Skeletal muscle cell (primary cell): ENCODE measurements around the gene PSTPIP1.
"Not testable (repeated sequence)": the region's sequence is repeated elsewhere in the genome, so short reads cannot be mapped to it uniquely, and the experiment has no call there.

ENCODE experiments used
- DNase-seq: peaks from one replicate; pipeline ENCODE4 v3.0.0-alpha.2; 2010; ENCODE audit warnings: low read depth
- H3K4me3 ChIP-seq: 2 replicates; pipeline ENCODE4 v1.5.1; 2011; ENCODE audit warnings: low read depth, mild to moderate bottlenecking, control low read depth, low read length, moderate library complexity

The PSTPIP1 gene

DNA sequence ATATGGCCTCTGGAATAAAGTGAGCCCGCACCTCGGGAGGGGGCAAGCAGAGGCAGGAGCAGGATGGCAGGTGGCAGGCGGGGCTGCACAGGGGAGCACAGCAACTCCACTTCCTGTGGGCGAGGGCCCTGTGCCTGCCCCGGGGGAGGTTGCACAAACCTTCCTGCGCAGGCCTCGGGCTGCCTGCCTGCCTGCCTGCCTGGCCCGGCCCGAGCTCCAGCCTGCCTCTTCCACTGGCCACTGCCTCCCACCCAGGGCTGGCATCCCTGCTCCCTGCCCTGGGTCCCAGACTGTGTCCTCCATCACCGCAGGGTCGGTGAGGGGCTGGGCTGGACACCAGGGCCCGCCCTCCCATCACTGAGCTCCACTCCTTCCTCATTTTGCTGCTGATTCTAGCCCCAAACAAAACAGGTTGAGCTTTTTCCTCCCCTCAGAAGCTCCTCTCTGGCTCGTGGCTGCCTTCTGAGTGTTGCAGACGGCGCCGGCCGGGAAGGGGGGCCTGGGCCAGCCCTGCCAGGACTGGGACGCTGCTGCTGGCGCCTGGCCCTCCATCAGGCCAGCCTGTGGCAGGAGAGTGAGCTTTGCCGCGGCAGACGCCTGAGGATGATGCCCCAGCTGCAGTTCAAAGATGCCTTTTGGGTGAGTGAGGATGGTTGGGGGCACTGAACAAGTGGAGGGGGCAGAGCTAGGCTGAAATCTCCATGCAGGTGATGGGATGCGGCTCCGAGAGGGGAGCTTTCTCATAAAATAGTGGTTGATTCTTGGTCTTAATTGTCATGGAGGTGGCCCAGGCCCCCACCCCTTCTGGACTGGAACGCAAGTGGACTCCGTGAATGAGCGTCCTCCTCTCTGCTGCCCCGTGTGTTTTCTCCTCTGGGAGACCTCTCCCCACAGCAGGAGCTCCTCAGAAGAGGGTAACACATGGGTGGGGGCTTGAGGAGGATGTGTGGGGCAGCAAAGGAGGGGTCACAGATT, at the start of gene PSTPIP1:
Gene PSTPIP1 (plus strand): TSS at position 156 of the 975 bp plus-strand sequence. CDS start 448 bp downstream, at position 604.
- H3K4me3 ChIP-seq, result no peak within 1 kb of the TSS
- DNase-seq, result no peak

DNA sequence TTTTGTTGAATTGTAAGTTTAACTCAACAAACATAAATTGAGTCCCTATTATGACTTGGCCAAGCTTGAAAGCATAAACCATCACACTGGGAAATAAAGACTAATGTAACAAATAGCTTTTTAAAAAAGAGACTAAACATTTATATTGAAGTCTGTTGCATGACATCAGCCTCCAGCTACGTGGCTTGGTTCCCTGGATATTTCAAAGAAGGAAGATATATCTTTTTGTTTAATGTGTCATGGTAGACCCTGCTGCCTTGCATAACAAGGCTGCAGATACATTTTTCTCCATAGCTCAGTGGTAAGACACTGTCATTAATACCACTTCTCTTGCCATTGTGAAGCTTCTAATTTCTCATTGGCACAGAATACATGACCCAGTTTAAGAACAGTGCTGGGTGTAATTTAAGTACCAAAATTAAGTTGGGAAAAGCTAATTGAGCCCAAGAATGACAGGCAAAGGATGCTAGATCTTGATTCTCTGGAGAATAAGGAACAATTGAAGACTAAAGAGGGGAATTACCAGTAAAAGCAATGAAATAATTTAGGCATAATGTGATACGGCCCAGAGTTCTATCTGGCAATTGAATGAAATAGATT, 49.3 kb upstream of the PSTPIP1 start:
- no peak overlapping the region for H3K4me3 ChIP-seq
- DNase-seq, result no peak

DNA sequence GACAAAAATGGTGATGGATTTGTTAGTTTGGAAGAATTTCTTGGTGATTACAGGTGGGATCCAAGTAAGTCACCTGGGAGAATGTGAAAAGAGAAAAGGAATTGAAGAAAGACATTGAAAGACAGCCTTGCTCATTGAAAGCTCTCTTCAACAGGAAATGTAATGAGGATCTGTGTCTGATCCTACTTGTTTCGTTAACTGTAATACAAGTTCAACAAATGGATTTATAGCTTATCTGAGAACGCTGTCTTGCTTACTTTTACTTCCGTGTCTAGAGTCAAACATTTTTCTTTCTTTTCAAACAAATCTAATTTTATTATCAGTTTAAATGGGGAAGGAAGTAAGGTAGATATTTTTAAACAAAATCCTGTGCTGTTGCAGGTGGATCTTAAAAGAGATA, 47.5 kb upstream of the PSTPIP1 start:
- no peak overlapping the region for H3K4me3 ChIP-seq
- DNase-seq, result no peak

DNA sequence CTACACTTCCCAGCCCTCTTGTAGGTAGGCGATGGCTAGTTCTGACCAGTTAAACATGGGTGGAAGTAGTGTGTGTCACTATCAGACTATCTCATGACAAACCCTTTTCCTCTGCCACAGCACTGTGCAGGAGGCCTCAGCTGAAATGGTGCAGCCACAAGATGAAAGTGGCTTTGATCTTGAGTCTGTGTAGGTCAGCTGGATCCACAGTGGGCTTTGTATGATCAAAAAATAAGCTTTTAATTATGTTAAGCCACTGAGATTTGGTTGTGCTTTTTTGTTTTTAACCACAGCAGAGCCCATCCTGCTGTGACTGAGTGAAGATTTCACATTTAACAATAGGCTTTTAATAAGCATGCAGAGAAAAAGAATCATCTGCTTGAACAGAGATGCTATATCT, 43.7 kb upstream of the PSTPIP1 start:
- no peak for DNase-seq
- no peak overlapping the region for H3K4me3 ChIP-seq

DNA sequence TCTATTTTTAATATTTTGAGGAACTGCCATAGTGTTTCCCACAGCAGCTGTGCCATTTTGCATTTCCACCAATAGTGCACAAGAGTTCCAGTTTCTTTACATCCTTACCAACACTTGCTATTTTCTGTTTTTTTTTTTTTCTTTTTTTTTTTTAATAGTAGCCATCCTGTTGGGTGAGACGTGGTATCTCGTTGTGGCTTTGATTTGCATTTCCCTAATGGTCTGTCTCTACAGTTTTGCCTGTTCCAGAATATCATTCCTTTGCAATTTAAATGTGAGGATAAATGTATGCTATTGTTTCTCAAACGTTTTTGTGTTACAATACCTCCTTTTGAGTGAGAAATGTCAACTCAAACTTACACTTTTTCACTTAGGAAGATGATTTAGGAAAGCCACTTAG, 41.0 kb upstream of the PSTPIP1 start:
- no peak for DNase-seq
- no peak overlapping the region for H3K4me3 ChIP-seq

DNA sequence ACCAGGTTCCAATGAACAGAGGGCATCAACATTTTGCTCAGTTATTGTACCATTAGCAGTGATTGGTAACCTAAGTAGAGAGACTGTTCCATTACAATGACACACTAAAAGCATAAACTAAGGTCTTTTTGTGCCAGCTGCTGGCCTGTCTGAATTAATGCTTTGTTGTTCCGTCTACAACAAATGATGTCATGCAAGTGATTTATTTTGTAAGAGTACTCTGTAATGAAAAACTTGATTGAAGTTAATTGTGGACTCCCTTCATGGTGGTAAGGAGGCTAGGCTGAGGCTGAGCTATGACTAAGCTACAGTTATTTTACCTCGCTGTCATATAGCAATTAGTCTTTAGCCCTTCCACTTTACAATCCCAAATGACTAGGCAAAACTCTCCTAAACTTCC, 40.2 kb upstream of the PSTPIP1 start:
- no peak for DNase-seq
- no peak overlapping the region for H3K4me3 ChIP-seq

DNA sequence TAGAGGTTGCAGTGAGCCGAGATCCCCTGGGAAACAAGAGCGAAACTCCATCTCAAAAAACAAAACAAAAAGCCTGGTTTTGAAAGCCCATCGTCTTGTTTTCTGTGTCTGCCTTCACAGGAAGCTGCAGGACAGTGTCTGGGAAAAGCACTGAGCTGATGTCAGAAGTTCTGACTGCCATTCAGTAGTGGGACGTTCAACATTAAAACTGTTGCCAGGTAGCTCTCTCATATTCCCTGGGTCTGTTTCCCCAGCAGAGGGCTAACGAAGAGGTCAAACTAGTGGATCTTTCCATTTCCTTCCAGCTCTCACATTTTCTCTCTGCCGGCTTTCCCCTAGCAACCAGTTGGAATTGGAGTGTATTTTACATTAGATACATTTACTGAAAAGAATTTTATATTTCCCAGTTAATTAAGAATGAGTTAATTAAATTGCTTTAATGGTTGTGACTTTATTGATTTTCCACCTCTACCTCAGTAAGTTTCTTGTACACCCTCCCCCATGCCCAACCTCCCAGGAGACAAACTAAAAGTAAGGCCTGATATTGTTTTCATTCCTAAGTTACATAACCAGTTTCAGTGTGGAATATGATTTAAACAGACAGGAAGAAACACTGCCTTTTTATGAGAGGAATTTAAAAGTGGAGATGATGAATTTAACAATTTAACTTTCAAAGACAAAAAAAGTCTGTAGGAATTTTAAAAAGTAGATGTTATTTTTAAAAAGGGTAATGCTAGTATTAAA, 33.5 kb upstream of the PSTPIP1 start:
- no peak overlapping the region for H3K4me3 ChIP-seq
- no peak for DNase-seq

DNA sequence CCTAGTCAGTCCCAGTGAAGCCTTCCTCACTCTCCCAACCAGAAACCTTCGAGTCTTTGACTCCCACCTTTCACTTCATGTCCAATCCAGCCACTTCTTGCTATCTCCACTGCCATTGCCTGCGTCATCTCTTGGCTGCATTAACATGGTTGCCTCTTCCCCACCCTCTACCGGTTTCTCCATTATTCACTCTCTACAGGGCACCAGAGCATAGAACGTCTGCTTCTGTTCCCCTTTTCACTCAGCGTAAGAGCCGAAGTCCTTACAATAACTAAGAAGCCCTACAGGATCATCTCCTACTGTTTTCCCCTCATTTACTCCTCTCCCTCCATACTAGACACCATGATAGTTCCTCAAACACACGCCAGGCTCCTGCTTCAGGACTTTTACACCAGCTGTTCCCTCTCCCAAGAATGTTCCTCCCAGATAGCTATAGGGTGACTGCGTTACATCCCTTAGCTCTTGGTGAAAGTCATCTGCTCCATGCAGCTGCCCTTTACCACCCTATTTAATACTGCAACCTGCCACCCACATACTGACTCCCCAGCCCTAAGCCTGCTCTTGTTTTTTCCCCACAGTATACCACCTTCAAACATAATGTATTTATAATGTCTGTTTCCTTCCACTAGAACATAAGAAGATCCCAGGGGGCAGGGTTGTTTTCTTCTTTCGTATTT, 32.5 kb upstream of the PSTPIP1 start:
- H3K4me3 ChIP-seq, result no peak overlapping the region
- no peak for DNase-seq

DNA sequence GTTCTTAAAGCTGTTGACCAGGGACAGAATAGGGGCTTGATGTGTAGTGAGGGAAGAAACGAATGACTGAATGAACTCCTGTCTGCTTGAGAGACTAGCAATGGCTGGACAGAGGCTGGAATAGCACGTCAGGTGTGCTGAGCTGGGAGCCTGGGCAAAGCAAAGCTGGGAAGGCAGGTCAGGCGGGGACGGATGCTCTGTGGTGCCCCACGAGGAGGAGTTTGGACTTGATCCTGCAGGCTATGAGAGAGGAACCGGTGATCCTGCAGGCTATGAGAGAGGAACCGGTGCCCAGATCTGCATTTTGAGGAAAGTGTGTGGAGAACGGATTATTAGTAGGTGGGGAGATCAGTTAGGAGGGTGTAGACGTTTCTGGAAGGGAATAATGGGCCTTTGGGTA, 31.3 kb upstream of the PSTPIP1 start:
- DNase-seq, result no peak
- H3K4me3 ChIP-seq, result no peak overlapping the region

DNA sequence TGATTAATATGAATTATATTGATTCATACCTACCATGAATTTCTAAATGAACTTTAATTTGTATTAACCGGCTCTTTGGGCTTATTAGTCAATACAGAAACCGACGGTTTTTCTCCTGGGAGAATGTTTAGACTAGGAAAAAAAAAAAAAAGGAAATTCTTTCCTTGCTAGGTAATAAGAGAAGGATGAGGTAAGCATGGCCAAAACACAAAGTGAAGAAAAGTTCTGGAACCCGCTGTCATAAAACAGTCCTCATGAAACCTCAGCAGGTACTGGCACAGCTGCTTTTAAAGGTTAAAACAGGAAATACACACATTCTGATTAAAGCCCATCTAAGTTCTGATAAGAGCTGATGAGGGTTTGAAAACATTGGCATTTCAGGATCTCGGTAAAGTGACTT, 30.8 kb upstream of the PSTPIP1 start:
- DNase-seq, result no peak
- H3K4me3 ChIP-seq, result no peak overlapping the region

DNA sequence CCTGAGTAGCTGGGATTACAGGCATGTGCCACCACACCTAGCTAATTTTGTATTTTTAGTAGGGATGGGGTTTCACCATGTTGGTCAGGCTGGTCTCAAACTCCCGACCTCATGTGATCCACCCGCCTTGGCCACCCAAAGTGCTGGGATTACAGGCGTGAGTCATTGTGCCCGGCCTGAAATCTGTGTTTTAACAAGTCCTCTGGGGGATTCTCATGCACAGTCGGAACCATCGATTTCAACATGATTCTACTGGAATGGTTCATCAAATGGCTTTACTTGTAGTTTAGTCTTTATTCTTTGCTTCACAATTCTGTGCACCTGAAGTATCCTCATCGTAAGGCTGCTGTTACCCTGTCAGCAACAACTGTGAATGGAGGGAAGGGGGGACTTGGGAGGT, 28.9 kb upstream of the PSTPIP1 start:
- DNase-seq, result peak; percentile 49
- not testable (repeated sequence) for H3K4me3 ChIP-seq

DNA sequence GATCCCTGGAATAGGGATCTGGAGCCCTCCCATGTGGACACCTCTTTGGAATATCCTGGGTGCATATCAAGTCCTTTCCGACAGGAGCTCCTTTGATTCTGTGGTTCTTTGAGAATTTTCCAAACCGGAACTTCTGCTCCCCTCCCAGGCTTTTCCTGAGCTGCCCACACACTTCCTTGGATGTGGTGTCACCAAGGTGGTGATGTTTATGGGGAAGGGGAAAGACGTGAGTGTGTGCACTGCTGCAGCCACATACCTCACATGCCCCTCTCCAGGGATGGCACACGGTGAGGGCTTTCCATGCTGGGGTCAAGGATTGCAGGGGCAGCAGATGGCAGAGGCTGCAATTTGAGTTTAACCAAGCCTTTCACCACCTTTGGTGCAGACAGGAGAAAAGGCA, 27.9 kb upstream of the PSTPIP1 start:
- no peak for DNase-seq
- no peak overlapping the region for H3K4me3 ChIP-seq

DNA sequence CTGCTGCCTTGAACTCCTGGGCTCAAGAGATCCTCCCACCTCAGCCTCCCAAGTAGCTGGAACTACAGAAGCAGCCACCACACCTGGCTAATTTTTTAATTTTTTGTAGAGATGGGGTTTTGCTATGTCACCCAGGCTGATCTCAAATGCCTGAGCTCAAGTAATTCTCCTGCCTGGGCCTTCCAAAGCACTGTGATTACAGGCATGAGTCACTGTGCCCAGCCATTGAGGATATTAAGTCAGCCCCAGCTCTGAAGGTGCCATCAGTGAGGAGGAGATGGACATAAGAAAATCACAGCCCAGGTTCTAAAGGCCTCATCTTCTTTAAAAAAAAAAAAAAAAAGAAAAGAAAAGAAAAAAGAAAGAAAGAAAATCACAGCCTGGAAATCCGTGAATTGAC, 26.6 kb upstream of the PSTPIP1 start:
- no peak overlapping the region for H3K4me3 ChIP-seq
- DNase-seq, result peak; percentile 6

DNA sequence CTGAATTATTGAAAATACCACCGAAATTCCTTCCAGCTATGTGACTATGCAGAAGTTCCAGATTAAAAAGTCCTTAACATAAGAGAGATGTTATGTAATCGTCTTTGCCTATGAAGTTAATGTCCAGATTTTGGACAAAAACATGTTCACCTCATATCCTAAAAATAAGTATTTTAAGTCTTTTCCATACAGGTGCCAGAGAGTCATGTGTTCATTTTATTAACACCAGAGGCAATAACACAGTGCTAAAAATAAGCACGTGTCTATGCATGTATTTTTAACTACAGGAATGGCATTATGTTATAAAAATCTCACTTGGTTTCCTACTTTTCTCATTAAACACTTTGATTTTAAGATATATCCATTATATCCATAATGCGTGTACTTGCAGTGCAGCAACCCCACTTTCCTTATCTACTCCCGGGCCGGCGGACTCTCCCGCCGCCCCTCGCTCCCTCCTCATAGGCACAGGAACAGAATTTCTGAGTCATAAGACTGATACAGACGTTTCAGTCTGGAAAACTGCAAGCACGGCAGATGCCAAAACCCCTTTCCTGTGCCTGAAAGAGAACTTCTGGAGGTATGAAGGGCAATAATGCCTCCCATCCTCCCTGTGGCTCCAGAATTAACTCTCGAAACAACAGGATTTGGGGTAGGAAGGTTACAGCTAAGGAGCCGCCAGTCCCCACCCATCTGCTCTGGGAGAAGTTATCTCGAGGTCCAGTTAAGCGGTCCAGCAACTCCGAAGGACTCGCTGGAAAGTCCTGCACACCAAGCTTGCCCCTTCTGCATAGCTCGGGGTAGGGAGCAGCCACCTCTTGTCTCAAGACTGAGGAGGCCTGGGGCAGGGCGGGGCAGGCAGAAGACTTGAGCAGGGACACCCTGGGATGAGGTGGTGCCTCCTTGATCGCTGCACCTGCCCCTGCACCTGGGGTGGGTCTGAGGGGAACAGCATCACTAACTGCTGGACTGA, 22.3 kb upstream of the PSTPIP1 start:
- no peak for DNase-seq
- no peak overlapping the region for H3K4me3 ChIP-seq

DNA sequence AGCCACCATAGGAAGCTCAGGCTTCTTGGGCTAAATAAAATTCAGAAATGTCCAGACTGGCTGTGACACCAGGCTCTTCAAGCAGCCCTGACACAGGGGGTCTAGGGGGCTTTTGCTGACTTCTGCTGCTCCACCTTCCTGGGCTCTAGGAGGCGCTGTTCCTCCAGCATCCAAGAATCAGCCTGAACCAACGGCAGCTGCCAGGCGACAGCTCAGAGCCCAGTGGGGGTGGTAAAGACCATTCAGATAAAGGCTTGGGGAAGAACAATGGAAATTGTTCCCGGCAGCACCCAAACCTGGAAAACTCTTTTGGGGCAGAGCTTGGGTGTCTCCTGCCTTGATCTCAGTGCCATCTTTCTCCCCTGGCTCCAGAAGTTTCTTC, 21.6 kb upstream of the PSTPIP1 start:
- no peak overlapping the region for H3K4me3 ChIP-seq

DNA sequence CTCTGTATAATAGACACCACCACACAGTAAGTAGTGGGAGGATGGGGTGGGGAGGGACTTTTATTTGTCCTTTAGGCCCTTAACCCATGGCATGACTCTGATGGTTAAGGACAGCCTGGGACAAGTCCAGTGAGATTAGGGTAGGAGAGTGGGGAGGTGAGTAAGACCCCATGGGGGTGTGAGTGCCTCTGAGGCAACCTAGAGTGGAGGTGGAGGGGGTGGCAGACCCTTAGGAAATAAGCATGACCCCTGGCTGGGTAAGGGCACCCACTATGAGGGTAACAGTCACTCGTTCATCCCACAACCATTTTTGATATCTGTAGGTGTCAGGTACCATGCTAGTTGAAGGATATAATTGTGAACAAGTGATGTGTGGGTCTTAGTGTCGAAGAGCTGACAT, 21.0 kb upstream of the PSTPIP1 start:
- DNase-seq, result no peak
- no peak overlapping the region for H3K4me3 ChIP-seq

More for the DNA sequence above, 21.6 kb upstream of the PSTPIP1 start:
- no peak for DNase-seq

DNA sequence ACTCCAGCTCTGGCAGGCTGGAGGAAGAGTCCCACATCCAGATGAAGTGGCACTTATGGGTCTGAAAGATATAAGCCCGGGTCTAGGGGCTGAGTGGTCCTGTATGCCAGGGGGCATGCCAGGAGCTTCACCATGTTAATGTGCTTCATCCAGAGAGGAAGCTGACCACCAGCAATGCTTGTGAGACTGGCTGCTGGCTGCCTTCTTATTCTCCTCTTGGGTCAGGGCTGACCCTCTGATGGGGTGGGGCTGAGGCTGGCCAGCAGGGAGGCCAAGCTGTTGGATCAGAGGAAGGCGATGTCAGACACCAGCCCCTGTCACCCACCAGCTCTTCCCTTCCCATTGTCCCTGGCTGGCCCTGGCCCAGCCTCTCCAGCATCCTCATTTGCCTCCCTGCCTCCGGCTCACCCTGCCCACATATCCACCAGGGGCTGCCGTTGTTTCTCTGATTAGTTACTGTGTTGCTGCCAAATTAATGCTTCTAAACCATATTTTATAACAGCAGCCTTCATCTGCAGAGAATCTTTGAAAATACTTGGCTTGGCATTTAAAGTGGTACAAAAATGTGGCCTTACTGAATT, 20.4 kb upstream of the PSTPIP1 start:
- H3K4me3 ChIP-seq, result no peak overlapping the region
- no peak for DNase-seq

DNA sequence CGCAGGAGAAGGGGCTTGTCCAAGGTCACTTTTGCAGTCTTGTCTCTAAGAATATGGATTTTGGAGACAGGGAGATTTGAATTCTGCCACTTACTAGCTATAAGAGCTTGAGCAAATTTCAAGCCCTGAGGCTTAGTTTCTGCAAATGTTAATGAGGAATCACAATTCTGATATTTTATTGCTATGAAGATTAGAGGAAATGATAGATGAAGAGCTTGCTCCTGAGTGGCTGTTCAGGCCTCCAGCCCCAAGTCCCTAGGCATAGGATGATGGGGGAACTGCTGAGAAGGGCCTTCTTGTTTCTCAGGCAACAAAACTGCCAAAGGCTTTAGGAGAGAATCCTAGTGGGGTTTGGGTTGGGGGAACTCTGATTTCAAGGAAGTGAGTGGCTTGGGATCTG, 18.8 kb upstream of the PSTPIP1 start:
- H3K4me3 ChIP-seq, result no peak overlapping the region
- no peak for DNase-seq
